SK-N-MC (cell line): ENCODE measurements around the gene PTPN11.

Source experiments
- EZH2 ChIP-seq: fragments of 200-600 bp; sonication (generic); IDR thresholded peaks from one replicate; pipeline ENCODE4 v1.6.1; 2017; ENCODE audit warnings: antibody characterized with exemption
- FOXP2 ChIP-seq: optimal IDR thresholded peaks from 2 replicates; pipeline ENCODE3; 2011; ENCODE audit warnings: mild to moderate bottlenecking, moderate library complexity; ENCODE audit not compliant: insufficient read depth; ENCODE audit errors: extremely low read length, control extremely low read depth
- POLR2AphosphoS5 ChIP-seq: IDR thresholded peaks from 2 replicates; pipeline ENCODE4 v1.6.1; 2012; ENCODE audit warnings: mild to moderate bottlenecking, low read depth, low read length, borderline replicate concordance

- TF ChIP-seq POLR2AphosphoS5 (no peak), EZH2 (no peak), FOXP2 (no peak)
These were observed 44.5 kb upstream of the PTPN11 start for GRCh38 chr12:112374166-112374740.
